HL-60/S4 (cell line): ENCODE data around the gene CTSF.
"Not testable (repeated sequence)": the region's sequence is repeated elsewhere in the genome, so short reads cannot be mapped to it uniquely, and the experiment has no call there.

ENCODE experiments used
- in situ Hi-C: fragments of 300-500 bp; cut with MboI; formaldehyde crosslinking; loops from 2 replicates; pipeline ENCODE4 v1.14.3; 2022; ENCODE audit warnings: low sequenced_read_pairs

CTSF gene

DNA sequence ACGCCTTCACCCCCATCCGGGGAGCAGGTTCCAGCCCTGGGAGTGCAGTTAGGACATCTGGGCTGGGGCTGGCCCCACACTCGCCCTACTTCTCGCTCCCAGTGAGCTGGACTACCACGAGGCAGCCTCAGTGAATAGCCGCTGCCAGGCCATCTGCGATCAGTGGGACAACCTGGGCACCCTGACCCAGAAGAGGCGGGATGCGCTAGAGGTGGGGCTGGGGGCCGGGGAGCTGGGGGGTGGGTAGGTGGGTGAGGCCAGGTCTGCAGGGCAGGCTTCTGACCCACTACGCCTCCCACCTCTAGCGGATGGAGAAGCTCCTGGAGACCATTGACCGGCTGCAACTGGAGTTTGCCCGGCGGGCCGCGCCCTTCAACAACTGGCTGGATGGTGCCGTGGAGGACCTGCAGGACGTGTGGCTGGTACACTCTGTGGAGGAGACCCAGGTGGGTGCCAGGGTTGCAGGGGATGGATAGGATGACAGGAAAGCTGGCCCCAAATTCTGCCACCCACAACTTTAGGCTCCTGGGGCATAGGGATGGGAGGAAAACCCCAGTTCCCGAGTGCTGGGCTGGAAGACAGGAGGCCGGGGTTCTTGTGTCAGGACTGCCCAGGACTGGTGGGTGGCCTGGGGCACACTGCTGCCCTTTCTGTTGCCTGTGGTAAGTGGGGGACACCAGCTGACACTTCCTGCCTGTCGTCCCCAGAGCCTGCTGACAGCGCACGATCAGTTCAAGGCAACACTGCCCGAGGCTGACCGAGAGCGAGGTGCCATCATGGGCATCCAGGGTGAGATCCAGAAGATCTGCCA lies 8.3 kb downstream of the CTSF start:
- in situ Hi-C loops: no loop called here

DNA sequence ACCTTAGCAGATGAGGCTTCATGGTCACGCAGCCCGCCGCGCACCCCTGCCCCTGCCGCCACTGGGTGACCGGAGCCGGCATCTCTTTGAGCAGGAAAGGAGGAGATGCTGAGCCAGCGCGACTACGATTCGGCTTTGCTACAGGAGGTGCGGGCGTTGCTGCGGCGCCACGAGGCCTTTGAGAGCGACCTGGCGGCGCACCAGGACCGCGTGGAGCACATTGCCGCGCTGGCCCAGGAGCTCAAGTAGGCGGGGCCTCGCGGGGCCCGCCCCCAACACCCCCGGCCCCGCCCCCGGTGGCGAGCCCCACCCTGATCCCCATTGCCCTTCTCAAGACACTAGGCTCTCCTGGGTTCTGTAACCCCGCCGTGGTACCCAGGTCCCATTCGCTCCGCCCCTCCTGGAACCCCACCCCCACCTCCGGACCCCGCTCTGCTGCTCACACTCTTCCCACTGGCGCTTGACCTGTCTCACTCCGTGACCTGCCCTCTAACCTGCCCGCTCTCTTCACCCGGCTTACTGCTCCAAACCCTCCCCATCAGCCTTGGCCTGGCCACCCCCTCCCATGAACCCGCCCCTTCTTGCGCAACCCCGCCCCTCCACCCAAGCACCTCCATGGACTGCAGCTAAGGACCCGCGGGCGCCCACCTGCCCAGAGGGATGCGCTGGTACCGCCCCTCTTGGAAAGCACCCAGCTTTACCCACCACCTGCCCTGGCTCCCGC lies 9.1 kb downstream of the CTSF start:
- in situ Hi-C loops: no loop called here

DNA sequence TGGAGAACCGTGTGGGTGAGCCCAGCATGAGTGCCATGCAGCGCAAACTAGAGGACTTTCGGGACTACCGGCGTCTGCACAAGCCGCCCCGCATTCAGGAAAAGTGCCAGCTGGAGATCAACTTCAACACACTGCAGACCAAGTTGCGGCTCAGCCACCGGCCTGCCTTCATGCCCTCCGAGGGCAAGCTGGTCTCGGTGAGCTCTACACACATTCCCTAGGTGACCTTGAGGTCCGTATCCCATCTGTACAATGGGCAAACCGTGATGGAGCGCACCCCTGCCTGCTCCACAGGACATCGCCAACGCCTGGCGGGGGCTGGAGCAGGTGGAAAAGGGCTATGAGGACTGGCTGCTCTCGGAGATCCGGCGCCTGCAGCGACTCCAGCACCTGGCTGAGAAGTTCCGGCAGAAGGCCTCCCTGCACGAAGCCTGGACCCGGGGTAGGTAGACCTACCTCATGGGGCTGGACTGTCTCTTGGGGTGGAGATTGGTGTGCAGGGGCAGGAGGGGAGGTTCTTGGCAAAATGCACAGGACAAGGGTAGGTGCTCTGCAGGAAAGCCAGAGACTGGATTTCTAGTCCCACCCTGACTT lies 10.6 kb downstream of the CTSF start:
- in situ Hi-C loops: no loop called here

DNA sequence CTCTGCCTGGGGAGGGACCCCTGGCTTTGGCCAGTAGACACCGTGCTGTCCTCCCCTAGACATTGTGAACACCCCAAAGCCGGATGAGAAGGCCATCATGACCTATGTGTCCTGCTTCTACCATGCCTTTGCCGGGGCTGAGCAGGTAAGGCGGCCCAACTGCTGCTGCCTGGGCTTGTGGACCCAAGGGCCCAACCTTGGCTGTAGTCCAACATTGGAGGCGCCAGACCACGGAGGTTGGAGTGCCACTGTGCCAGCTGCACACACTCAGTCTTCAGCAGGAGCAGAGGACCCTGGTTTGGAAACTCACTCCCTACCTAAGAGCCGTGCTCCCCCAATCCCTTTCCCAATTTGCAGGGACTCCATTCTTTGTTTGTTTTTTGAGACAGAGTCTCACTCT lies 12.3 kb downstream of the CTSF start:
- in situ Hi-C loops: no loop called here

DNA sequence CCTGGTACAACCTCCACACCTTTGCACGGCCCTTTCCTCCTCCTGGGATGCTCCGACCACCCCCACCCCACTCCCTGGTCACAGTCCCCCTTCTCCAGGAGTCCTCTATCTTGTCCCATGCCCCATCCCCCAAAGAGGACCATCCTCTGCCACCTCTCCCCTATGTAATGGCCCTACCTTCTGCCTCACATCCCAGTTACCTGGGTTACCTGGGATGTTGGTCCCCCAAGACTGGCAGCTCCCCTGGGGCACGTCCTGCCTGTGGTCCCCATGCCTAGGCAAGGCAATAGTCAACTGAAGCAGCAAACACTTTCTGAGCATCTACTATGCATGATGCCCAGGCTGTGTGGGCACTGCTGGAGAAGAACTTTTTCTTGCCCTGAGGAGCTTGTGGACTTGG lies 13.0 kb downstream of the CTSF start:
- in situ Hi-C loops: no loop called here

DNA sequence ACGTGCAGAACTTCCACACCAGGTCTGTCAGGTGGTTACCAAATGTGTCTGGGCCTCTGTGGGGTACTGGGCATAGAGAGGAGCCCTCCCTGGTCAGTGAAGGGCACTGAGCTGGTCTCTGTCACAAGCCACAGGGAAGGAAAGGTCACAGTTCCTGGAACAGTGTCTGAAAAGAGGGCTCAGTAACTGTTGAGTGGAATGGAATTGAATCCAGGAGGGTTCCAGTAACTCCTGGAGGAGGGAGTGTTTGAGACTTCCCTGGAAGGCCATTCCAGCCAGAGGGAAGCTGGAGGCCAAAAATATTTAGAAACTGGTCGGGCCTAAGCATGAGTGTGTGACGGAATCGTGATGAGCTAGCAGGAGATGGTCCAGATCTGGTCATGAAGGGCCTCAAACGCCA lies 13.8 kb downstream of the CTSF start:
- in situ Hi-C loops: no loop called here

DNA sequence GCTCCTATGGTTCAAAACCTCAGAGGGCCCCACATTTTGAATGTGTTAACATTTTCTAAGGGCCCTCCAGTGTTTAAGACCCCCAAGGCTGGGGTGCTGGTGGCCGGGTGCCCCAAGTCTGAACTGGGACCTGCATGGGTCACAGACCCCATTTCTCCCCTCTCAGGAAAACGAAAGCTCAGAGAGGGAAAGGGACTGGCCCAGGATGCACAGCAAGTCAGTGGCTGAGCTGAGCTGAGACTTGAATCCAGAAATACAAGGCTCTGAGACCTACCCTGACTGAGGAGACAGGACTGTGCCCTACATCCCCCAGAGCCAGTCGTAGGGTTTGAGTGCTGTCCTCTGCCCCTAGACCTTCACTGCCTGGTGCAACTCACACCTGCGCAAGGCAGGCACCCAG lies 17.5 kb downstream of the CTSF start:
- in situ Hi-C loops: no loop called here

DNA sequence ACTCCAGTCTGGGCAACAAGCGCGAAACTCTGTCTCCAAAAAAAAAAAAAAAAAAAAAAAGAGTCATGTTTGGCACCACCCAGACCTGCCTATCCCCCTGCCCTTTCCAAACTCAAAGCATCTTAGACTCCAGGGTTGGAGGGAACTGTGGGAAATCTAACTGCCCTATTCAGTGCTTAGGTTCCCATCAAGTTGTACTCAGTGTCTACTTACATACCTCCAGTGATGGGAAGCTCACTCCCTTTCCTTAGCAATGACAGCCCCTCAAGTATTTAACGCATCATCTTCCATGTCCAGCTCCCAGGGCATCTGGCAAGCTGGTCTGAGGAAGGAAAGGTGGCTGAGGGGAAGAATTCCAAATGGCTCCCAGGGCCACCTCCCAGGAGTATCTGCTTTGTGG lies 18.7 kb downstream of the CTSF start:
- in situ Hi-C loops: no loop called here

DNA sequence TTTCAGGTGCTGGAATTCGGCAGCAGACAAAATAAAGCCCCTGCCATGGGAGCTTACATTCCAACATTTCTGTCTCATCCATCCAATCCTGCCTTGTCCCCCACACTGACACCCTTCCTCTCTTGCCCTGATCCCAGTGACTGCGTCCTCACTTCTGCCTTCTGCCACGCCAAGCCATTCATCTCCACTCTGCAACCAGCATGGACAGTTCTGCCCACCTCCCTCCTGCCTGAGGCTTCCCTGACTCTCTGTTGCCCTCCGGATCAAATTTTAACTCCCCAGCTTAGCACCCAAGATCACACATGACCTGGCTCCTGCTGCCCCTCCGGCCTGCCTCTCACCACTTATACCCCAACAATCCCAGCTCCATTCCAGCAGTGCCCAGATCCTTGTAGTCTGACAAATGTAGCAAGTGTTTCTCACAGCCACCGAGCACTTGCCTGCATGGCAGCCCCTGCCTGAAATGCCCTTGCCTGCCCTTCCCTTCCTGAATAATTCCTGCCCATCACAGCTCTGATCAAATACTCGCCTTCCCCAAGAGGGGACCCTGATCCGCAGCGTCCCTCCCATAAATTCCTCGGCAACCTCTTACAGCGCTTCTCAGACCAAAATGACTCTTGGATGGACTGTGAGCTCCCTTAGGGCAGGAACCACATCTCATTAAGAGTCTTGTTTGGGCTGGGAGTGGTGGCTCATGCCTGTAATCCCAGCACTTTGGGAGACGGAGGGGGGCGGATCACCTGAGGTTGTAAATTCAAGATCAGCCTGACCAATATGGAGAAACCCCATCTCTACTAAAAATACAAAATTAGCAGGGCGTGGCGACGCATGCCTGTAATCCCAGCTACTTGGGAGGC lies 19.4 kb downstream of the CTSF start:
- in situ Hi-C loops: no loop called here

DNA sequence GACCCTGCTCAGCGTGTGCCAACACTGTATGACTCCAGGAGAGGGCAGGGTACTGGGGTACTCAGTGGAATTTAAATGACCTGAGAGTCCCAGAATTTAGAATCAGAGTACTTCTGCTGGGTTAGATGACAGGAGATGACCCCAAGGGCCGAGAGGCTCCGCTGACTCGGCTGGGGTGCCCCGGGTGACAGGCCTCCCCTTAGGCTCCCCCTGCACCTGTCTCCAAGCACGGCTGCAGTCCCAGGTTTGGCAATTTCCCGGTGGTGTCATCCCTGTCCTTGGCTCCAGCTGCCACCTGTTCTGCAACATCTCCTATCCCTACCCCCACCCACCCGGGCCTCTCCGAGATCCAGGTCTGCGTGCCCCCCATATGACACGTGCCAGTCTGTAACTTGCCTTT lies 20.4 kb downstream of the CTSF start:
- in situ Hi-C loops: no loop called here

DNA sequence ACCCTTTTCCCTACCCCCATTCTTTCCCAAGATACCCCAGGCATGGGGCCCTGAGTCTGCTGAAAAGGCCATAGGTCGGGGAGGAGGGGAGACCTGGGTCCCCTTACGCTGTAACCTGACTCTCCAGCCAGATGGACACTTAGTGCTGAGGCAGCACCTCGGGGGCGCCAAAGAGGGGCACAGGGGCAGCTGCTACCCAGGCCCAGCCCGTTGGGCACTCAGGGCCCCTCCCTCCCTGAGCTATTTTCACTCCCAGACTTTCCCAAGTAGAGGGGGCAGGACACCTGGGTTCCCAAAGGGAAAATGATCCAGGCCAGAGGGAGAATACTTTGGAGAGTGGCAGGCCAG lies 20.8 kb downstream of the CTSF start:
- in situ Hi-C loops: no loop called here

DNA sequence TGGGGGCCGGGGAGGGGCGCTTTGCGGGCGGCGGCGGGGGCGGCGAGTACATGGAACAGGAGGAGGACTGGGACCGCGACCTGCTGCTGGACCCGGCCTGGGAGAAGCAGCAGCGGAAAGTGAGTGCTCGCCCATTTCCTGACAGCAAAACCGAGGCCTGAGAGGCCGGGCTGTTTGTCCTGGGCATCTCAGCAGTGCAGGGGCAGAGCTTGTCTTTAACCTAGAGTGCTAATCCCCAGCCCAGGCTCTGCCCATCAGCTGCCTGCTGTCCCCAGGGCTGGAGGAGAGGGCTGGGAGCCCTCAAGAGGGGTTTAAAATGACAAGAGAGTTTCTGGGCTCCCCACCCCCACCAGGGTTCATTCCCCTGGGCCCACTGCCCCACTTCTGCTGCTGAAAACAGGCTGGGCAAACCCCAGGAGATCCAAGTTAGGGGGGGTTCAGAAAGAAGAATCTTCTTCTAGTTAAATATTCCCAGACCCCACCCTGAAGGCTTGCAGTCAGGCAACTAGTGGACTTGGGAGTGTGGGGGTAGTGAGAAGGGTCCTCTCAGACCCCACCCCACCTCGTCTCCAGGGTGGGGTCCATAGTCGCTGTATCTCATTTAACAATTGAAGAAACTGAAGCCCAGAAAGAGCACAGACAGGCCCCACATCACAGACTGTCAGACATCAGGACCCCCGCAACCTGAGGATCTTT lies 21.3 kb downstream of the CTSF start:
- in situ Hi-C loops: no loop called here

DNA sequence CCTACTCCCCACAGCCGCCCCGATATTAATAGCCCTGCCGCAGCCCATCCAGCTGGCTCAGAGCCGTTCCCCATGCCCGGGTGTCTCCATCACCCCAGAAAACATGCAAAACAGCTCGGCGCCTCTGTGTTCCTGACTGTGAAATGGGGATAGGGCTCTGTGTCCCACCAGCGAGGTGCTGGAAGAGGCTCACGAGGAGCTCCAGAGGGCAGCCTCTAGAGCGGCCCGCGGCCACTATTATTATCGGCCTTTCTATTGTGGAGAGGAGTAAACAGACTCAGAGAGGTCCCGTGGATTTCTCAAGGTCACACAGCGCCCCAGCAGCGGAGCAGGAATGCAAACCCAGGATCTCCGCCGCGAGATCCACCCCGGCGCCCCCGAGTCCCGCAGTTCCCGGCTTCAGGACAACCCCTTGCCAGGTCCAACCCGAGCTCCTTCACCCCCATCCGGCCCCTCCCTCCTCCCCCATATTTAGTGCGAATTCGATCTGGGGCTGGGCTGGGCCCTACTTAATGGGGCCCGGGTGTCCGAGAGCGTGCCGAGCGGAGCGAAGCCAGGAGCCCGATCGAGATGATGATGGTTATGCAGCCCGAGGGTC lies 21.9 kb downstream of the CTSF start, which contains the start of gene ACTN3:
ACTN3 (plus strand) TSS at position 536 of the 598 bp plus-strand sequence; CDS start at position 571, 35 bp downstream.
- in situ Hi-C loops: no loop called here

DNA sequence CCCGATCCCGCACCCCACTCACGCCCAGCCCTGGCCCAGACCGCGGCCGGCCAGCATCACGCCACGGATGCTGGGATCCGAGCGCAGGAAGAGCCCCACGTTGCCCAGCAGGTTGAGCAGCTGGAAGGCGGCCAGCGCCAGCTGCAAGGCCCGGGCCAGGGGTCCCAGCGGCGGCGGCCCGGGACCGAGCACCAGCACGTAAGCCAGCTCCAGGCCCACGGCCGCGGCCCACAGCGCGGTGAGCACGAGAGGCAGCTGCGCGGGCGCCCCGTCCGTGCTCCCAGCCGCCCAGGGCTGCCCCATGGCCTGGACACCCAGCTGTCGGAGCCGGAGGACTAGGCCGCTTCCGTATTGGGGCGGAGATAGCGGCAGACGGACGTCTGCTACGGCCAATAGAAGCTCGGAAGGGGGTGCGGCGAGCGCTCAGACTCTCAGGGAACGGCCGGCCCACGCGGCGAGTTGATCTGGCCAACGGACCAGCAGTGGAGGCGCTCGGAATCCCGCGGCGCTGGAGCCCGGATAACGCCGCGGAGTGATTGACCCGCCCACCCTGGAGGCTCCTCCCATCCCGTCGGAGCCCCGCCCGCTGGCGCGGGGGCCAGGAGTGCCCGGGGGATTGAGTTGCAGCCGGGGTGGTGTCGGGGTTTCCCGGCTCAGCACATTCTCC lies 22.6 kb downstream of the CTSF start, which contains the start of gene ZDHHC24:
ZDHHC24 (minus strand) TSS at position 348 of the 667 bp plus-strand sequence; CDS start at position 303, 45 bp downstream.
- in situ Hi-C loops: no loop called here

DNA sequence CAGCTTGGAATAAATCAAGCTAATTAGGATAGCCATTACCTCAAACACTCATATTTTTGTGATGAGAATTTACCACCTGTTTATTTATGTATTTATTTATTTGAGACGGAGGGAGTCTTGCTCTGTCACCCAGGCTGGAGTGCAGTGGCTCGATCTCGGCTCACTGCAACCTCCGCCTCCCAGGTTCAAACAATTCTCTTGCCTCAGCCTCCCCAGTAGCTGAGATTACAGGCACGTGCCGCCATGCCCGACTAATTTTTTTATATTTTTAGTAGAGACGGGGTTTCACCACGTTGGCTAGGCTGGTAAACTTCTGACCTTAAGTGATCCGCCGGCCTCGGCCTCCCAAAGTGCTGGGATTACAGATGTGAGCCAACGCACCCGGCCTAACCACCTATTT lies 23.5 kb downstream of the CTSF start:
- in situ Hi-C loops: not testable (repeated sequence)

DNA sequence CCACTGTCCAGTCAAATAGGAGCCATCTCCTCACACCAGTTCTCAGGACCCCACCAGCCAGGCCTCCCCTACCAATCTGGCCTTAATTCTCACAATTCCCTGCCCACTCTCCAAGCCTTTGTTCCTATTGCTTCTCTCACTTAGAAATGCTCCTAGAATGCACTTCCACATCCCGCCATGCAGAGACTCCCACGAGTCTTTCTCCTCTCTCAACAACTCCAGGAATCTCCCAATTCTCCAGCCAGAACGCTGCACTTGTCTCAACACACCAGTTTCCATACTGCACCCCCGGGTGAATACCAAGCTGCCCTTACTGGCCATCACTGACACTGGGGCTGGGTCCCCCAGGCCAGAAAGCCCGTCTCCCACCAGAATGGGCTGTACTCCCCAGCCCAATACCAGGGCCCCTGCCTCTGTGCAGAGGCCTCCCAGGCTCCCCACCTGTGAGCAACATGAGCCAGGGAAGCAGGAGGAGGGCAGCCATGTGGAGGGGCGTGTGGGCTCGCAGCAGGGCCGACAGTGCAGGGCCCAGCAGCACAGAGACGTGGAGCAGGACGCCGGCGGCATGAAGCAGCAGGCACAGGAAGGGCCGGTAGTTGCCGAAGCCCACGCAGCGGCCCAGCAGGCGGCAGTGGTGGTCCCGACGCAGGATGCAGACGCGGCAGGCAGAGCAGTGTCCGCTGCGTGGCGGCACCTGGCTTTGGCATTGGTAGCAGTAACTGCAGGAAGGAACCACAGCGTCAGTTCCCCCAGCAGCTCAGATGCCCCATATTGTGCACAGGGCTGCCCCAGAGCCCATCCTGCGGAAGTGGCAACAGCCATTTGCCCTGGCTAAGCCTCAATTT lies 24.9 kb downstream of the CTSF start:
- in situ Hi-C loops: no loop called here

DNA sequence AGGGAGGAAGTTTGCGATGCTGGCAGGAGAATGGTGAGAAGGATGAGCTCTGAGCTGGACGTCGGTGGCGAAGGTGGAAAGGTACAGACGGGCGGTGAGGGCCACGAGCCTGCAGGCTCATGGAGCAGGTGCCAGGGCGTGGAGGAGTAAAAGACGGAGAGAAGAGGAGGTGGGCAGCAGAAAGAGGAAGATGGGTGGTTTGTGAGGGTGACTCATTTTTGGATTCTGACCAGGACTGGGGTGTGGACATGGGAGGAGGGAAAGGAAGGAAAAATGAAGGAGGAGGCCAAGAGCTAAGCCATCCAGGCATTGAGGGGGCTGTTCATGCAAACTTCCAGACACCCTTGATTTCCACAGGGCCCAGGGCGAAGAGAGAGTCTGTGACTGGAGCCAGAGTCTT lies 26.0 kb downstream of the CTSF start:
- in situ Hi-C loops: no loop called here

DNA sequence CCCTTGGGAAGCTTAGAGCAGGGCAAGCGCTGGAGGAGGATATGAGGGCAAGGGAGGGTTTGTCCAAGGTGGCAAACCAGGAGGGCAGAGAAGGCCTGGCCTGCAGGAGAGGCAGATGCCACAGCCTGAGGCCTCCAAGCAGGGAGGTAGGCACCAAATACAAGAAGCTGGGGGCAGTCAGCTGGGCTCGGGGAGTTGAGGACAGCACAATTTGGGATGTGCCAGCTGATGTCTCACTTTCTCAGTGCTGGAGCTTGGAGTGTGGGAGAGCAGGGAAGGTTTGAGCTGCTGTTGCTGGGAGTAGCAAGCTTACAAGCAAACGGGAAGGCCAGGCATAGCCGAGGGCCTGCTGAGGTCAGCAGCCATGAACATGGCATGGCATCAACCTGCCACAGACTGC lies 26.5 kb downstream of the CTSF start:
- in situ Hi-C loops: no loop called here

DNA sequence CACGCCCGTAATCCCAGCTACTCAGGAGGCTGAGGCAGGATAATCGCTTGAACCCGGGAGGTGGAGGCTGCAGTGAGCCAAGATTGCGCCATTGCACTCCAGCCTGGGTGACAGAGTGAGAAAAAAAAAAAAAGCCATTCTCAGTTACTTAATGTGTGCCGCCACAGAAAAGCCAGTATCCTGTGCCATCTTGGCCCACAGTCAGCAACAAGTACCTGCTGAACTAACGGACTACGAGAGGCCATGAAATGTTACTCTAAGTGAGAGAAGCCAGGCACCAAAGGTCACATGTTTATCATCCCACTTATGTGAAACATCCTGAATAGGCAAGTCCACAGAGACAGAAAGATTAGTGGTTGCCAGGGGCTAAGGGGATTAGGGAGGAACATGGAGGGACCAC lies 27.8 kb downstream of the CTSF start:
- in situ Hi-C loops: not testable (repeated sequence)
